H1 (cell line): ENCODE measurements around the gene SCYGR7. TPM values are rescaled to one million over a fixed set of nuclear protein-coding genes. Genes with fewer than 3 reads are reported as not detected.
"Not testable (repeated sequence)": the region's sequence is repeated elsewhere in the genome, so short reads cannot be mapped to it uniquely, and the experiment has no call there.

Experiments
- CTCF ChIA-PET: fragments of 300-600 bp; sonication (Branson Sonifier 250); formaldehyde crosslinking; loops from one replicate; lab custom pipeline; 2021; ENCODE audit not compliant: partially characterized antibody; lab: Charles Lee
- POLR2A ChIA-PET: fragments of 300-600 bp; sonication (Branson Sonifier 250); formaldehyde crosslinking; loops from one replicate; lab custom pipeline; 2021; ENCODE audit warnings: inconsistent platforms; ENCODE audit not compliant: partially characterized antibody; lab: Charles Lee
- DNase-seq, 2 experiments: peaks; one replicate each; pipeline versions ENCODE4 v3.0.0 to v3.0.0-alpha.2; 2010 to 2022; ENCODE audit warnings: low spot score in 2 of 2, low read depth in 1 of 2, mixed read lengths in 1 of 2
- FAIRE-seq: peaks from 2 replicates; lab custom pipeline; 2011; peaks lifted over from hg19 to GRCh38; lab: Jason Lieb, UNC
- H2AFZ ChIP-seq: 2 replicates; pipeline ENCODE4 v1.8.1; 2012; ENCODE audit warnings: low read length, inconsistent platforms
- H2AK5ac ChIP-seq: 2 replicates; pipeline ENCODE4 v1.6.1; 2013; ENCODE audit warnings: low read depth, low read length
- H2BK120ac ChIP-seq: replicated peaks from 2 replicates; pipeline ENCODE3; 2013; ENCODE audit warnings: low read depth, low read length, inconsistent platforms
- H2BK12ac ChIP-seq: 2 replicates; pipeline ENCODE4 v1.6.1; 2013; ENCODE audit warnings: low read depth, low read length
- H2BK15ac ChIP-seq: 2 replicates; pipeline ENCODE4 v1.6.1; 2013; ENCODE audit warnings: low read length
- H2BK20ac ChIP-seq: 2 replicates; pipeline ENCODE4 v1.6.1; 2013; ENCODE audit warnings: low read length
- H2BK5ac ChIP-seq: 2 replicates; pipeline ENCODE4 v1.6.1; 2013; ENCODE audit warnings: low read depth, low read length
- H3K14ac ChIP-seq: 2 replicates; pipeline ENCODE4 v1.6.1; 2013; ENCODE audit warnings: inconsistent platforms; ENCODE audit not compliant: insufficient read length
- H3K18ac ChIP-seq: 2 replicates; pipeline ENCODE4 v1.6.1; 2013; ENCODE audit warnings: low read length; ENCODE audit errors: extremely low read depth
- H3K23ac ChIP-seq: 2 replicates; pipeline ENCODE4 v1.6.1; 2013; ENCODE audit warnings: inconsistent platforms; ENCODE audit not compliant: insufficient read length
- H3K23me2 ChIP-seq: 2 replicates; pipeline ENCODE4 v1.6.1; 2013; ENCODE audit warnings: low read depth, low read length
- H3K27ac ChIP-seq: 2 replicates; pipeline ENCODE4 v1.6.1; 2011; ENCODE audit warnings: low read depth, low read length, inconsistent platforms
- H3K27me3 ChIP-seq, 4 experiments: replicated peaks in 1 of 4; 1 replicate in 1 of 4; 2 replicates in 3 of 4; pipeline versions ENCODE4 v1.6.1 to v1.8.1; 2011 to 2013; ENCODE audit warnings: low read length in 3 of 4, mild to moderate bottlenecking in 3 of 4, inconsistent platforms in 2 of 4, mixed read lengths in 2 of 4, moderate library complexity in 1 of 4; ENCODE audit not compliant: control insufficient read depth in 3 of 4, insufficient read depth in 3 of 4; ENCODE audit errors: extremely low read depth in 1 of 4
- H3K36me3 ChIP-seq, 4 experiments: 2 replicates each; pipeline versions ENCODE4 v1.6.1 to v1.8.1; 2011 to 2013; ENCODE audit warnings: mild to moderate bottlenecking in 4 of 4, low read length in 3 of 4, moderate library complexity in 2 of 4, control low read depth in 1 of 4, inconsistent platforms in 1 of 4; ENCODE audit not compliant: insufficient read depth in 4 of 4, control insufficient read depth in 2 of 4
- H3K4ac ChIP-seq: replicated peaks from 2 replicates; pipeline ENCODE3; 2013; ENCODE audit warnings: low read length, low read depth, mixed read lengths, inconsistent platforms; ENCODE audit not compliant: insufficient read length
- H3K4me1 ChIP-seq, 4 experiments: replicated peaks in 1 of 4; 1 replicate in 1 of 4; 2 replicates in 3 of 4; pipeline versions ENCODE4 v1.6.1 to v1.8.1; 2011 to 2013; ENCODE audit warnings: low read length in 3 of 4, inconsistent platforms in 2 of 4, mixed read lengths in 1 of 4; ENCODE audit not compliant: insufficient read depth in 4 of 4, control insufficient read depth in 3 of 4
- H3K4me2 ChIP-seq, 2 experiments: 2 replicates each; pipeline versions ENCODE4 v1.6.1 to v1.8.1; 2011 to 2013; ENCODE audit warnings: low read depth in 2 of 2, low read length in 2 of 2, control low read depth in 1 of 2, inconsistent platforms in 1 of 2, mild to moderate bottlenecking in 1 of 2; ENCODE audit not compliant: insufficient read depth in 1 of 2
- H3K4me3 ChIP-seq, 4 experiments: fragments of 200-600, 300-600 bp in 1 of 4; sonication (generic), shearing (Covaris generic), sonication (Bioruptor Twin) in 1 of 4; 2 replicates each; pipeline versions ENCODE4 v1.5.1 to v1.8.1; 2011 to 2016; ENCODE audit warnings: low read length in 4 of 4, low read depth in 3 of 4, control low read depth in 2 of 4, inconsistent platforms in 2 of 4, mild to moderate bottlenecking in 2 of 4, mixed read lengths in 1 of 4, moderate library complexity in 1 of 4; ENCODE audit not compliant: insufficient read depth in 2 of 4; ENCODE audit errors: extremely low read depth in 1 of 4
- H3K56ac ChIP-seq: replicated peaks from 2 replicates; pipeline ENCODE3; 2013; ENCODE audit warnings: low read depth, mild to moderate bottlenecking, mixed read lengths, low read length, inconsistent platforms; ENCODE audit not compliant: insufficient read length
- H3K79me1 ChIP-seq: 2 replicates; pipeline ENCODE4 v1.6.1; 2013; ENCODE audit warnings: low read depth, low read length, control low read depth
- H3K79me2 ChIP-seq, 2 experiments: 2 replicates each; pipeline versions ENCODE4 v1.6.1 to v1.8.1; 2012 to 2013; ENCODE audit warnings: low read length in 2 of 2, mild to moderate bottlenecking in 2 of 2, inconsistent platforms in 1 of 2; ENCODE audit not compliant: insufficient read depth in 2 of 2, control insufficient read depth in 1 of 2
- H3K9ac ChIP-seq, 4 experiments: replicated peaks in 1 of 4; 1 replicate in 1 of 4; 2 replicates in 3 of 4; pipeline versions ENCODE4 v1.6.1 to v1.8.1; 2011 to 2013; ENCODE audit warnings: low read depth in 3 of 4, low read length in 3 of 4, control low read depth in 2 of 4, mild to moderate bottlenecking in 2 of 4, moderate library complexity in 2 of 4, inconsistent platforms in 1 of 4; ENCODE audit errors: extremely low read depth in 1 of 4
- H3K9me3 ChIP-seq, 2 experiments: 2 replicates each; pipeline versions ENCODE4 v1.6.1 to v1.8.1; 2012 to 2013; ENCODE audit warnings: mild to moderate bottlenecking in 2 of 2, moderate library complexity in 2 of 2, control low read depth in 1 of 2, inconsistent platforms in 1 of 2, low read depth in 1 of 2, low read length in 1 of 2, mixed read lengths in 1 of 2; ENCODE audit not compliant: insufficient read depth in 2 of 2
- H4K20me1 ChIP-seq, 2 experiments: replicated peaks in 1 of 2; 2 replicates each; pipeline versions ENCODE3 to v1.8.1; 2011 to 2013; ENCODE audit warnings: inconsistent platforms in 2 of 2, low read length in 2 of 2, mild to moderate bottlenecking in 1 of 2; ENCODE audit not compliant: insufficient read depth in 2 of 2, control insufficient read depth in 1 of 2
- H4K5ac ChIP-seq: 2 replicates; pipeline ENCODE4 v1.6.1; 2013; ENCODE audit warnings: low read length, low read depth, mixed read lengths, inconsistent platforms; ENCODE audit not compliant: insufficient read length
- H4K8ac ChIP-seq: 2 replicates; pipeline ENCODE4 v1.8.0; 2013; ENCODE audit warnings: mild to moderate bottlenecking, moderate library complexity, low read length, inconsistent platforms; ENCODE audit not compliant: insufficient read depth; ENCODE audit errors: extremely low read depth
- H4K91ac ChIP-seq: replicated peaks from 2 replicates; pipeline ENCODE3; 2013; ENCODE audit warnings: low read length, mixed read lengths, inconsistent platforms; ENCODE audit not compliant: insufficient read length
- WGBS, 2 experiments: shearing (Covaris generic) in 1 of 2; methylation state at CpG; one replicate each; pipeline versions ENCODE4 v1.1.6 to v1.1.7; 2013 to 2015; ENCODE audit warnings: low lambda C conversion rate in 2 of 2, mixed read lengths in 2 of 2, inconsistent platforms in 1 of 2, low coverage in 1 of 2, missing lambda C conversion rate in 1 of 2; ENCODE audit not compliant: insufficient replicate concordance in 2 of 2, insufficient coverage in 1 of 2, insufficient read length in 1 of 2; ENCODE audit errors: extremely low coverage in 1 of 2, missing lambda C conversion rate in 1 of 2; 5-methylcytosine and 5-hydroxymethylcytosine counted together
- polyA plus RNA-seq, 7 experiments: library from polyadenylated mRNA; depleted of rRNA in 3 of 7; stranded (reverse) in 5 of 7; unstranded in 2 of 7; fragments of >200 nt in 5 of 7; fragments of 200-250 nt in 2 of 7; gene quantifications; 1 replicate in 5 of 7; 2 replicates in 1 of 7; 4 replicates in 1 of 7; pipeline versions ENCODE4 v1.2.1 to v1.2.3, GENCODE V29; 2011 to 2013; ENCODE audit warnings: missing spikeins in 2 of 7, mixed read lengths in 2 of 7
- total RNA-seq: library from RNA; stranded (reverse); fragmentation: NEBNext Ultra II Directional; extraction: Animal tissue kit (Norgen Biotek cat#: 25700); gene quantifications from 2 replicates; pipeline ENCODE4 v1.2.1, GENCODE V29; 2021

SCYGR7 gene
- total and polyA plus RNA-seq, 2 of the 8 experiments (the other 6 are each of a cell fraction or from before 2014, with no cell fraction given), result not detected

DNA sequence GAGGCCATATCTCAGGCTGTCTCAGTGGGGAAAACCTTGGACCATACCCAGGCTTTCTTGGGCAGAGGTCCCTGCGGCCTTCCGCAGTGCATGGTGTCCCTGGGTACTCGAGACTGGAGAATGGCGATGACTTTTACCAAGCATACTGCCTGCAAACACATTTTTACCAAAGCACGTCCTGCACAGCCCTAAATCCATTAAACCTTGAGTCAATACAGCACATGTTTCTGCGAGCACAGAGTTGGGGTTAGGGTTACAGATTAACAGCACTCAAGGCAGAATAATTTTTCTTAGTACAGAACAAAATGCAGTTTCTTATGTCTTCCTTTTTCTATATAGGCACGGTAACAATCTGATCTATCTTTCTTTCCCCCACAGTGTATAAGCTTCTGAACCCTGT is 5.3 kb upstream of the SCYGR7 start:
- H4K5ac ChIP-seq, H2BK20ac ChIP-seq, H3K14ac ChIP-seq, H3K79me2 ChIP-seq, H3K4me1 ChIP-seq, H2BK12ac ChIP-seq, DNase-seq, H3K27ac ChIP-seq, H3K23ac ChIP-seq, H3K23me2 ChIP-seq, H3K18ac ChIP-seq, H3K27me3 ChIP-seq, FAIRE-seq, H3K79me1 ChIP-seq, H4K91ac ChIP-seq, H3K4me3 ChIP-seq, H2AK5ac ChIP-seq, H3K56ac ChIP-seq, H2BK5ac ChIP-seq, H3K4me2 ChIP-seq, H3K4ac ChIP-seq, H3K9ac ChIP-seq, H3K36me3 ChIP-seq, H3K9me3 ChIP-seq, H4K8ac ChIP-seq, H2BK120ac ChIP-seq, POLR2A ChIA-PET, H2BK15ac ChIP-seq, H2AFZ ChIP-seq, H4K20me1 ChIP-seq: not testable (repeated sequence)
- CTCF ChIA-PET, result interaction anchor here (1.2 kb wide), 1 partner anchor 43 kb away, joined by 3 read pairs; no protein-coding TSS in a partner anchor
- WGBS, 2 experiments, result 81% methylated on average over 7 of the region's 7 CpGs; no CpG with 5 or more reads in 1 of the 2 experiments
